SK-N-SH treated with all-trans-retinoic acid at 6 μM for 48 hours (cell line): Measurements from ENCODE around the gene P2RY14.

Source experiments
- ISL1 ChIP-seq: fragments of 250-450 bp; sonication (Bioruptor Pico); IDR thresholded peaks from 2 replicates; pipeline ENCODE4 v2.1.2; 2022; ENCODE audit warnings: mild to moderate bottlenecking, moderate library complexity
- PATZ1 ChIP-seq: fragments of 250-450 bp; sonication (Bioruptor Pico); IDR thresholded peaks from 2 replicates; pipeline ENCODE4 v1.8.0; 2020; ENCODE audit warnings: mild to moderate bottlenecking, moderate library complexity, borderline replicate concordance
- PPARA ChIP-seq: fragments of 250-450 bp; sonication (Bioruptor Pico); IDR thresholded peaks from 2 replicates; pipeline ENCODE4 v1.5.0; 2020; ENCODE audit warnings: mild to moderate bottlenecking, borderline replicate concordance
- TOX ChIP-seq: fragments of 250-450 bp; sonication (Bioruptor Pico); IDR thresholded peaks from 2 replicates; pipeline ENCODE4 v1.8.0; 2021; ENCODE audit warnings: mild to moderate bottlenecking, moderate library complexity, borderline replicate concordance
- ZC3H10 ChIP-seq: fragments of 250-450 bp; sonication (Bioruptor Pico); IDR thresholded peaks from 2 replicates; pipeline ENCODE4 v1.5.1; 2021; ENCODE audit warnings: mild to moderate bottlenecking, moderate library complexity
- ZFP30 ChIP-seq: fragments of 450-650 bp; formaldehyde crosslinking; IDR thresholded peaks from 2 replicates; pipeline ENCODE4 v1.5.0; 2022; ENCODE audit warnings: mild to moderate bottlenecking, moderate library complexity

GRCh38 chr3:151169262-151169947, 108.9 kb downstream of the P2RY14 start:
- TF ChIP-seq ZFP30 (no peak), ZC3H10 (CRISPR knock-in tag) (no peak), PATZ1 (no peak), TOX (CRISPR knock-in tag) (no peak), ISL1 (CRISPR knock-in tag) (no peak), PPARA (CRISPR knock-in tag) (no peak)
